Measurements from ENCODE around the gene FAM240B.
A peak's percentile ranks its signal among the peaks of the same experiment; 100 is the strongest.

FAM240B gene

GRCh38 chr9:38706493-38706892, 13.4 kb downstream of the FAM240B start:
- no peak for TF ChIP-seq CTCF (IDR thresholded peaks at IDR 0.05; ENCODE audit: low read length, missing control alignments)
- no peak for DNase-seq (ENCODE audit: low read depth)
- H3K4me3 ChIP-seq (replicated peaks; ENCODE audit: low read depth, low read length): no peak overlapping the region

- H3K4me3 ChIP-seq (replicated peaks; ENCODE audit: low read depth, low read length): no peak overlapping the region
- no peak for DNase-seq (ENCODE audit: low read depth)
- no peak for TF ChIP-seq CTCF (IDR thresholded peaks at IDR 0.05; ENCODE audit: low read length, missing control alignments)
These were observed 14.0 kb downstream of the FAM240B start for GRCh38 chr9:38705917-38706316.

GRCh38 chr9:38700695-38701094, 19.2 kb downstream of the FAM240B start:
- TF ChIP-seq CTCF (IDR thresholded peaks at IDR 0.05; ENCODE audit: low read length, missing control alignments): peak; percentile 36
- H3K4me3 ChIP-seq (replicated peaks; ENCODE audit: low read depth, low read length): no peak overlapping the region
- DNase-seq (ENCODE audit: low read depth): peak; percentile 82

- no peak for TF ChIP-seq CTCF (IDR thresholded peaks at IDR 0.05; ENCODE audit: low read length, missing control alignments)
- H3K4me3 ChIP-seq (replicated peaks; ENCODE audit: low read depth, low read length): no peak overlapping the region
- DNase-seq (ENCODE audit: low read depth): no peak
These were observed 20.6 kb downstream of the FAM240B start for GRCh38 chr9:38699337-38699736.

- no peak for DNase-seq (ENCODE audit: low read depth)
- TF ChIP-seq CTCF (IDR thresholded peaks at IDR 0.05; ENCODE audit: low read length, missing control alignments): no peak
- H3K4me3 ChIP-seq (replicated peaks; ENCODE audit: low read depth, low read length): no peak overlapping the region
These were observed 22.1 kb downstream of the FAM240B start for GRCh38 chr9:38697776-38698300.

- TF ChIP-seq CTCF (IDR thresholded peaks at IDR 0.05; ENCODE audit: low read length, missing control alignments): no peak
- DNase-seq (ENCODE audit: low read depth): no peak
- no peak overlapping the region for H3K4me3 ChIP-seq (replicated peaks; ENCODE audit: low read depth, low read length)
These were observed 22.9 kb downstream of the FAM240B start for GRCh38 chr9:38696999-38697398.

GRCh38 chr9:38694676-38695075, 25.3 kb downstream of the FAM240B start:
- H3K4me3 ChIP-seq (replicated peaks; ENCODE audit: low read depth, low read length): no peak overlapping the region
- TF ChIP-seq CTCF (IDR thresholded peaks at IDR 0.05; ENCODE audit: low read length, missing control alignments): no peak
- DNase-seq (ENCODE audit: low read depth): no peak
